Activated naive CD8-positive, alpha-beta T cell (primary cell): ENCODE measurements around the gene PRPS2.

Experiments
- H3K27ac Mint-ChIP-seq: one replicate; pipeline ENCODE4 v1.8.0; 2021; ENCODE audit warnings: mixed read lengths
- H3K27me3 Mint-ChIP-seq: one replicate; pipeline ENCODE4 v1.8.0; 2021; ENCODE audit warnings: mixed read lengths
- H3K36me3 Mint-ChIP-seq: one replicate; pipeline ENCODE4 v1.8.0; 2021; ENCODE audit warnings: mixed read lengths
- H3K4me1 Mint-ChIP-seq: one replicate; pipeline ENCODE4 v1.8.0; 2021; ENCODE audit warnings: low read depth, mixed read lengths
- H3K4me3 Mint-ChIP-seq: one replicate; pipeline ENCODE4 v1.8.0; 2021; ENCODE audit warnings: mild to moderate bottlenecking, mixed read lengths
- H3K9me3 Mint-ChIP-seq: one replicate; pipeline ENCODE4 v1.8.0; 2021; ENCODE audit warnings: low read depth, mixed read lengths

The PRPS2 gene

DNA sequence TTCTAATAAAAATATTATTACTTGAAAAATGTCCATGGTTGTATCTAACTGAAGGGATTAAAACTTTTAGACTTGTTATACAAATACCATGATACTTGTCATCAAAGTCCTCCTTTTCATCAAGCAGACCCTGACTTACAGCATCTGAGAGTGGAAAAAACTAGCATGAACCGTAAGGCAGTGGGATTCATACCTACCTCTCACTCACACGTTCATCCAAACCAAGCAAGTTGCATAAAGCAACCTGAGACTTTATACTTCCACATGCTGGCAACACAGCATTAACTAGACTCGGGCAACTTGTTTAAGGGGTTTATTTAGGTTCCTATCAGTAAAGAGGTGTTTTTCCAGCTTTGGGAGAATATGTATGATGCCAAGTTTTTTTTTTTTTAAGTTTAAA lies 53.1 kb downstream of the PRPS2 start:
- Mint-ChIP-seq H3K4me3 (no peak overlapping the region), H3K27ac (peak overlapping the region; percentile 80), H3K36me3 (peaks cover 2% of the 10 kb centered on the region), H3K27me3 (no peaks in the 10 kb centered on the region), H3K4me1 (peaks cover 15% of the 10 kb centered on the region), H3K9me3 (no peaks in the 10 kb centered on the region)

DNA sequence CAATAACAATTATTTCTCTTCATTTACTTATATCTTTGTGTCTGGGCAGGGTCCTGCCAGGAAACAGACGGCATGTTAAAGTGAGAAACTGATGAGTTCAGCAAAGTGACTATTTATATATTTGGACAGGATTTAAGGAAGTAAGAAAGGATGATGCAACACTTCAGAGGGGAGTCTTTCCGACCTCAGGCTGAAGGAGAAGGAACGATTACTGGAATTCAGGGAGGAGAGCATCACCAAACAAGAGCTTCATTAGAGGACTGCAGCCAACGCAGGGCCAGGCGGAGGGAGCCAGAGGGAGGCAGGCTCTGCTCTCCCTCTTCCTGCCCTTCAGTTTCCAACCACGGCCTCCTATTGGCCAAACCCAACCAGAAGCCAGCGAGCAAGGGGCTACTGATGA lies 74.1 kb downstream of the PRPS2 start:
- H3K27me3 Mint-ChIP-seq = no peaks in the 10 kb centered on the region
- no peaks in the 10 kb centered on the region for H3K36me3 Mint-ChIP-seq
- H3K4me3 Mint-ChIP-seq = no peak overlapping the region
- no peak overlapping the region for H3K27ac Mint-ChIP-seq
- H3K4me1 Mint-ChIP-seq = no peaks in the 10 kb centered on the region
- no peaks in the 10 kb centered on the region for H3K9me3 Mint-ChIP-seq

DNA sequence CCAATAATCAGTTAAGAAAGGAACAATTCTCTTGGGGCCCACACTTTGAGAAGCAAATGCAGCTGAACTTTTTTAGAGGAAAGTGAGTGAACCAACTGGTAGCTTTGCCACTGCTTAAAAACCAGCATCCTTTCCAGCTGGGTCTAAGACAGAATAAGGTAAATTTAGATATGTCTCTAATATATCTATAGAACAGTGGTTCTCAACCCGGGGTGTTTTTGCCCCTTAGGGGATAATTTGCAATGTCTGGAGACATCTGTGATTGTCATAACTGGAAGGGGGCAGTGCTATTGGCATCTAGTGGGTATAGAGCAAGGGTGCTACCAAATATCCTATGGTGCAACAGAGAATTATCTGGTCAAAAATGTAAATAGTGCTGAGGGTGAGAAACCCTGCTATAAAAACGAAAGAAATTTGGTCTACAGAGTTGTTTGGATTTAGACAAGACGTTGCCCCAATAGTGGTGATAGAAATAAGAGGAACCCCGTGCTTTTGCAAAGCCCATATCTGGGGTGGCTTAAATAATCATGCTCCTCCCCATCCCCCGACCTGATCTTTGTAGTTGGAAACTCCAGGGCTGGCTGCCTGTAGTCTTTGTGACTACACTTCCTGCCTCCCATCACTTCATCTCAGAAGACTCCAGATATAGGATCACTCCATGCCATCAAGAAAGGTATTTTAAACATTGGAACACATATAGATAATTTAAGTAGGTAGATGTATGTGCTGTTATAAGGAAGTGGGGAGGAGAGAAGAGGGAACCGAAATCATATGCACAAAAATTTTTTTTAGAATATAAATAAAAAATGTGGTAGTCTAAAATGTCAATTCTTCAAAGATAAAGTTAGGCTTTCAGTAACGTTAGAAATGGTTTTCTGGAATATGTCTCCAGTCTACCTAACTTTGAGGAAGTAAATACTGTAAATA lies 75.5 kb downstream of the PRPS2 start, which contains the start of gene TLR7:
TLR7 (plus strand) TSS at position 622 of the 927 bp plus-strand sequence. CDS start 507 bp downstream, outside the sequence.
- H3K27ac Mint-ChIP-seq = no peak within 1 kb of the TSS
- no peaks in the 10 kb centered on the region for H3K4me1 Mint-ChIP-seq
- no peaks in the 10 kb centered on the region for H3K9me3 Mint-ChIP-seq
- no peaks in the 10 kb centered on the region for H3K36me3 Mint-ChIP-seq
- no peaks in the 10 kb centered on the region for H3K27me3 Mint-ChIP-seq
- no peak within 1 kb of the TSS for H3K4me3 Mint-ChIP-seq

DNA sequence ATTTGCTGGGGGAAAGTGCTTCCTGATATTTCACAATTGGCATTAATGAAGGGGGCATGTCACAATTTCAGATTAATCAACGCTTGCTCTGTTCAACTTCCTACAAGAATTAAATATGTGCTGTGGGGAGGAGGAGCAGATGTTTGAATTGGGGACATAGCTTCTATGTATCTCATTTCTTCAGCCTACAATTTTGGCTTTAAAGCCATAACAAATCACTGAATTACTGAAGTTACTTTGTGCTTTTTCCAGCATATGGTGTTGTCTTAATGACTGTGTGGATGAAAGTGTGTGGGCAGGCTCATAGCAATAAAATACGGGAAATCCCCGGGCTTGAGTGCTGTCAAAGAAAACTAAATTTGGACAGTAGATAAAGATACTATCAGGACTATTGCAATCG lies 76.5 kb downstream of the PRPS2 start:
- Mint-ChIP-seq H3K27me3 (no peaks in the 10 kb centered on the region), H3K4me3 (no peak overlapping the region), H3K36me3 (no peaks in the 10 kb centered on the region), H3K27ac (no peak overlapping the region), H3K9me3 (no peaks in the 10 kb centered on the region), H3K4me1 (no peaks in the 10 kb centered on the region)

DNA sequence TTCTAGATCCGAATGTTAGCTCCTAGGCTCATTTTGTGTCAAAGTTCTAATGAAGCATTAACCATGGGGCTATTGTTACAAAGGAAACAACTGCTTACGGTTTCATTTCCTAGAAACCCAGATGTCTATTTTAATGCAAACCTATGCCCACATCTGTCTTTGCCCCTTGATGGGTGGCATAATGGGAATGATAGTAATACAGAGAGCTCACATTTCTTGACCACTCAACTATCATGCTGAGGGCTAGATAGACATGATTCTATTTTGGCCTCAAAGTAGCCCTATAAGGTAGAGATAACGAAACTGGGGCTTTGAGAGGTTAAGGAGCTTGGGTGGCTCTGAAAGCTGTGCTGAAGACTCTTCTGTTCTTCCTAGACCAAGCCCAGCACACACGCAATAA lies 77.5 kb downstream of the PRPS2 start:
- H3K4me3 Mint-ChIP-seq = no peak overlapping the region
- H3K4me1 Mint-ChIP-seq = no peaks in the 10 kb centered on the region
- H3K36me3 Mint-ChIP-seq = no peaks in the 10 kb centered on the region
- no peak overlapping the region for H3K27ac Mint-ChIP-seq
- H3K9me3 Mint-ChIP-seq = no peaks in the 10 kb centered on the region
- H3K27me3 Mint-ChIP-seq = no peaks in the 10 kb centered on the region

DNA sequence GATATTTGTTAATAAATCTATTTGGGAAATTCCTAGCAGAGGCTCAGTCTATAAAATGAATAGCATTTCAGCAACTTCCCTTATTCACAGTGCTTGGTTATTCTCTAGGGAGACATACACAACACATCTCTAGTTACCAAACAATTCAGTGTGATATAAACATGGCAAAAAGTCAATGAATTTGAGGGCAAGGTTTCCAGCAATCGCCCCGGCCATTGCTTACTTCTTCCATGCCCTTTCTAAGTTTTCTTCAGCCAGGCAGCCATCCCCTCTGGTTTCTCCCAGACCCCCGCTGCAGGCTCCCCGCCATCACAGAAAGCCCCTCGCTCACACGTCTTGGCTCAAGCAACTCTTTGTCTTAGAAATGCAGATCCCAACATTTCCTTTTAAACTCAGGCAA lies 80.0 kb downstream of the PRPS2 start:
- Mint-ChIP-seq H3K4me1 (no peaks in the 10 kb centered on the region), H3K4me3 (no peak overlapping the region)

DNA sequence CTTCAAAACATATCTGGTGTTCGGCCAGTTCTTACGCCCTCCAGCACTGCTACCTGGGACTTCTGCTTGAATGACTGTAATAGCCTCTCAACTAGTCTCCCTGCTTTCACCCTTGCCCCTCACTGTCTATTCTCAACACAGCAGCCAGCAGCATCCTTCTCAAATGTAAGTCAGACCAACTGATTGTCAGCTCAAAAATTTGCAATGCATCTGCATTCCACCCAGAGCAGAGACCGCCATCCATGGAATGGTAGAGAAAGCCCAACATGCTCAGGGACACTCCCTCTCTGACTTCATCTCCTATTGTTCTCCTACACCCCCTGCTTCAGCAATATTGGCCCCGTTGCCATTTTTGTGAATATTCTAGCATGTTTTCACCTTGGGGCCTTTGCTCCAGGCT lies 81.5 kb downstream of the PRPS2 start:
- Mint-ChIP-seq H3K4me3 (no peak overlapping the region), H3K27me3 (no peaks in the 10 kb centered on the region), H3K36me3 (no peaks in the 10 kb centered on the region), H3K27ac (no peak overlapping the region), H3K9me3 (no peaks in the 10 kb centered on the region), H3K4me1 (no peaks in the 10 kb centered on the region)

More for the DNA sequence above, 80.0 kb downstream of the PRPS2 start:
- Mint-ChIP-seq H3K36me3 (no peaks in the 10 kb centered on the region), H3K27ac (no peak overlapping the region), H3K27me3 (no peaks in the 10 kb centered on the region), H3K9me3 (no peaks in the 10 kb centered on the region)
